GM18526 (cell line): ENCODE measurements around the gene CHD2.
A peak's percentile ranks its signal among the peaks of the same experiment; 100 is the strongest.

Source experiments
- POLR2A ChIP-seq: IDR thresholded peaks from 3 replicates; pipeline ENCODE4 v1.6.1; 2011; ENCODE audit not compliant: insufficient read length; ENCODE audit errors: extremely low read depth

The CHD2 gene

GRCh38 chr15:92900731-92901071 lies 577 bp downstream of the CHD2 start:
- no peak for TF ChIP-seq POLR2A

GRCh38 chr15:92901072-92901761 lies 1.1 kb downstream of the CHD2 start:
- no peak for TF ChIP-seq POLR2A

- no peak for TF ChIP-seq POLR2A
Observed at GRCh38 chr15:92901995-92902394, 1.9 kb downstream of the CHD2 start.

GRCh38 chr15:92902737-92903593 lies 2.8 kb downstream of the CHD2 start:
- TF ChIP-seq POLR2A: no peak

- TF ChIP-seq POLR2A: no peak
Observed at GRCh38 chr15:92903631-92903965, 3.5 kb downstream of the CHD2 start.

- peak; percentile 78 for TF ChIP-seq POLR2A
Observed at GRCh38 chr15:92903966-92904721, 4.0 kb downstream of the CHD2 start.

GRCh38 chr15:92904722-92905571 lies 4.8 kb downstream of the CHD2 start:
- no peak for TF ChIP-seq POLR2A

- TF ChIP-seq POLR2A: no peak
Observed at GRCh38 chr15:92906020-92906419, 5.9 kb downstream of the CHD2 start.

GRCh38 chr15:92906563-92907081 lies 6.5 kb downstream of the CHD2 start:
- TF ChIP-seq POLR2A: no peak

- no peak for TF ChIP-seq POLR2A
Observed at GRCh38 chr15:92907229-92907628, 7.1 kb downstream of the CHD2 start.

GRCh38 chr15:92907896-92908712 lies 8.0 kb downstream of the CHD2 start:
- TF ChIP-seq POLR2A: no peak

- TF ChIP-seq POLR2A: no peak
Observed at GRCh38 chr15:92908713-92909057, 8.6 kb downstream of the CHD2 start.

- TF ChIP-seq POLR2A: no peak
Observed at GRCh38 chr15:92909136-92909781, 9.1 kb downstream of the CHD2 start.

GRCh38 chr15:92910451-92910850 lies 10.3 kb downstream of the CHD2 start:
- no peak for TF ChIP-seq POLR2A

- TF ChIP-seq POLR2A: no peak
Observed at GRCh38 chr15:92914103-92914499, 14.0 kb downstream of the CHD2 start.
